A549 (cell line): Measurements from ENCODE around the gene ANKRD62. TPM values are rescaled to one million over a fixed set of nuclear protein-coding genes. Genes with fewer than 3 reads are reported as not detected.
"Not testable (repeated sequence)": the region's sequence is repeated elsewhere in the genome, so short reads cannot be mapped to it uniquely, and the experiment has no call there.

Source experiments
- ATAC-seq, 2 experiments: fragments of 200-7000 bp in 1 of 2; fragments of >200 bp in 1 of 2; cut with Nextera tagmentation in 1 of 2; cut with Tn5 transposase in 1 of 2; 3 replicates each; pipeline versions ENCODE4 v1.8.0 to v1.9.1; 2018 to 2020; ENCODE audit warnings: mild to moderate bottlenecking in 1 of 2, moderate library complexity in 1 of 2
- CTCF ChIA-PET: fragments of 300-600 bp; sonication (Branson Sonifier 250); formaldehyde crosslinking; extraction: SDS; loops from one replicate; lab custom pipeline; 2021; ENCODE audit warnings: antibody characterized with exemption, inconsistent platforms; lab: Yijun Ruan, JAX
- POLR2A ChIA-PET: fragments of 350-600 bp; formaldehyde crosslinking; extraction: SDS; loops from one replicate; lab custom pipeline; 2021; ENCODE audit warnings: antibody characterized with exemption, inconsistent platforms; lab: Yijun Ruan, JAX
- DNase-seq, 2 experiments: peaks; one replicate each; pipeline versions ENCODE4 v3.0.0 to v3.0.0-alpha.2; 2011 to 2016; ENCODE audit warnings: low read depth in 1 of 2, low spot score in 1 of 2
- FAIRE-seq: peaks from 2 replicates; lab custom pipeline; 2011; peaks lifted over from hg19 to GRCh38; lab: Jason Lieb, UNC
- H3K27ac ChIP-seq, 2 experiments: fragments of >200 bp; sonication (Bioruptor Twin); formaldehyde crosslinking; 3 replicates each; pipeline ENCODE4 v1.5.1; 2016 to 2017
- H3K4me1 ChIP-seq: fragments of >200 bp; sonication (Bioruptor Twin); formaldehyde crosslinking; 3 replicates; pipeline ENCODE4 v1.6.1; 2016
- H3K4me2 ChIP-seq: fragments of >200 bp; sonication (Bioruptor Twin); formaldehyde crosslinking; 3 replicates; pipeline ENCODE4 v1.6.1; 2016
- H3K4me3 ChIP-seq: fragments of >200 bp; sonication (Bioruptor Twin); formaldehyde crosslinking; 3 replicates; pipeline ENCODE4 v1.5.1; 2016
- H3K9me3 ChIP-seq: fragments of >200 bp; sonication (Bioruptor Twin); formaldehyde crosslinking; 3 replicates; pipeline ENCODE4 v1.6.1; 2016
- CBX8 ChIP-seq: fragments of 200-600 bp; sonication (generic); IDR thresholded peaks from 2 replicates; pipeline ENCODE4 v1.6.1; 2016
- CTCF ChIP-seq: fragments of >200 bp; sonication (Bioruptor Twin); formaldehyde crosslinking; IDR thresholded peaks from 3 replicates; pipeline ENCODE4 v1.5.1; 2016
- EHMT2 ChIP-seq: fragments of 200-600 bp; sonication (generic); IDR thresholded peaks from 2 replicates; pipeline ENCODE4 v1.6.1; 2016; ENCODE audit warnings: antibody characterized with exemption, low read depth, mild to moderate bottlenecking, moderate library complexity
- EP300 ChIP-seq, 2 experiments: fragments of >200 bp; sonication (Bioruptor Twin); formaldehyde crosslinking; IDR thresholded peaks; 2 replicates in 1 of 2; 3 replicates in 1 of 2; pipeline ENCODE4 v1.6.1; 2016 to 2017
- ESRRA ChIP-seq: fragments of 150-350 bp; IDR thresholded peaks from 2 replicates; pipeline ENCODE4 v1.6.1; 2014; ENCODE audit warnings: mild to moderate bottlenecking, low read length, borderline replicate concordance
- FOSB ChIP-seq: fragments of 250-450 bp; sonication (Bioruptor Pico); IDR thresholded peaks from 2 replicates; pipeline ENCODE4 v1.5.0; 2020; ENCODE audit warnings: mild to moderate bottlenecking, moderate library complexity
- HES2 ChIP-seq: fragments of >200 bp; sonication (Bioruptor Twin); formaldehyde crosslinking; IDR thresholded peaks from 2 replicates; pipeline ENCODE4 v1.6.1; 2016
- HMGXB4 ChIP-seq: fragments of 250-450 bp; sonication (Bioruptor Pico); IDR thresholded peaks from 2 replicates; pipeline ENCODE4 v1.5.0; 2021; ENCODE audit warnings: mild to moderate bottlenecking, moderate library complexity, borderline replicate concordance
- HOXB13 ChIP-seq: fragments of 250-450 bp; sonication (Bioruptor Pico); IDR thresholded peaks from 2 replicates; pipeline ENCODE4 v1.5.0; 2020; ENCODE audit warnings: low read depth, mild to moderate bottlenecking, moderate library complexity
- REST ChIP-seq: fragments of 200-600 bp; sonication (generic); IDR thresholded peaks from 2 replicates; pipeline ENCODE4 v1.6.1; 2016; ENCODE audit warnings: antibody characterized with exemption, mild to moderate bottlenecking, moderate library complexity
- TFCP2L1 ChIP-seq: fragments of 250-450 bp; sonication (Bioruptor Pico); IDR thresholded peaks from 2 replicates; pipeline ENCODE4 v1.5.0; 2021; ENCODE audit warnings: mild to moderate bottlenecking
- TP53 ChIP-seq: fragments of 250-450 bp; sonication (Bioruptor Pico); IDR thresholded peaks from 2 replicates; pipeline ENCODE4 v1.5.0; 2021; ENCODE audit warnings: mild to moderate bottlenecking, moderate library complexity
- WGBS: methylation state at CpG from one replicate; pipeline ENCODE4 v1.1.6; 2017; ENCODE audit errors: missing lambda C conversion rate; 5-methylcytosine and 5-hydroxymethylcytosine counted together
- polyA plus RNA-seq, 4 experiments: library from polyadenylated mRNA; depleted of rRNA in 3 of 4; stranded (reverse); fragments of >200 nt; fragmentation: RNase III in 1 of 4; extraction: RNeasy Plus Mini Kit Qiagen cat#74134 plus additional on column Dnase treatment in 1 of 4; gene quantifications; 2 replicates in 3 of 4; 3 replicates in 1 of 4; pipeline ENCODE4 v1.2.3, GENCODE V29; 2011 to 2017

The ANKRD62 gene
- polyA plus RNA-seq, 2 of the 4 experiments (the other 2 are of a cell fraction), result not detected

- TF ChIP-seq EHMT2, result no peak
- no peak for TF ChIP-seq TP53 (CRISPR knock-in tag)
- no peak for TF ChIP-seq TFCP2L1
- TF ChIP-seq CTCF, result no peak
- TF ChIP-seq ESRRA, result no peak
- TF ChIP-seq HES2, result no peak
- TF ChIP-seq EP300 (IDR thresholded peaks at IDR 0.05), result no peak
- no peak for TF ChIP-seq REST
- no peak for TF ChIP-seq FOSB (CRISPR knock-in tag)
- no peak for TF ChIP-seq CBX8
- TF ChIP-seq HMGXB4 (CRISPR knock-in tag), result no peak
- Histone ChIP-seq H3K4me2 (no peak overlapping the region), H3K27ac (no peak overlapping the region), H3K4me1 (no peaks in the 10 kb centered on the region), H3K9me3 (no peaks in the 10 kb centered on the region), H3K4me3 (no peak overlapping the region)
- WGBS, result 87% methylated on average over 3 of the region's 3 CpGs
- CTCF ChIA-PET, result interaction anchor here (0.9 kb wide), 1 partner anchor 74 kb away, joined by 3 read pairs; no protein-coding TSS in a partner anchor
- ATAC-seq, result no peak
- POLR2A ChIA-PET, result no interaction called here
- FAIRE-seq, result no peak
- DNase-seq, result no peak
Measured at GRCh38 chr18:12068950-12069320, 24.7 kb upstream of the ANKRD62 start.

GRCh38 chr18:12071066-12071465 is 22.6 kb upstream of the ANKRD62 start:
- ATAC-seq, H3K4me2 ChIP-seq, H3K9me3 ChIP-seq, FAIRE-seq, H3K4me3 ChIP-seq, H3K27ac ChIP-seq, DNase-seq, POLR2A ChIA-PET, H3K4me1 ChIP-seq, CTCF ChIA-PET: not testable (repeated sequence)
- WGBS, result 81% methylated on average over 1 of the region's 1 CpG

GRCh38 chr18:12072996-12073395 is 20.6 kb upstream of the ANKRD62 start:
- Histone ChIP-seq H3K4me1 (no peaks in the 10 kb centered on the region), H3K27ac (no peak overlapping the region), H3K4me3 (no peak overlapping the region), H3K9me3 (no peaks in the 10 kb centered on the region), H3K4me2 (no peak overlapping the region)
- CTCF ChIA-PET, result no interaction called here
- ATAC-seq (no peak), FAIRE-seq (no peak), DNase-seq (no peak)
- no peak for TF ChIP-seq HOXB13 (CRISPR knock-in tag)
- POLR2A ChIA-PET, result no interaction called here
- WGBS, result 71% methylated on average over 1 of the region's 1 CpG
